ENCODE data around the gene NTSR2.

DNA sequence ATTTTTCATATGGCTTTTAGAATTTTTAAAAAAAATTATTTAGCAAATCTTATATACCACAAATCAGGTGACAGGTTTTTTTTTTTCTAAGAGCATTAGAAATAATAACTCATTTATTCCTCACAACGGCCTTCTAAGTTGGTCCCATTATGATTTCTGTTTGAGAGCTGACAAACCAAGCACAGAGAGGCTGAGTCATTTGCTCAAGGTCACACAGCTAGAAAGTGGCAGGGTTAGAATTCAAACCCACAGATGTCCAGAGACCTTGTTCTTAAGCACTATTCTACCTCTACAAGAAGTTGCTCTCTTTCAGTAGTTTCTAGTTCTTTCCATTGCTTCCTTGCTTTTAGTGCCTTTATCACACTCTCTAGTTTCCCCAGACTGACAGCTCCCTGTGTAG, 47.6 kb upstream of the NTSR2 start:
- TF ChIP-seq, protein P1, sequence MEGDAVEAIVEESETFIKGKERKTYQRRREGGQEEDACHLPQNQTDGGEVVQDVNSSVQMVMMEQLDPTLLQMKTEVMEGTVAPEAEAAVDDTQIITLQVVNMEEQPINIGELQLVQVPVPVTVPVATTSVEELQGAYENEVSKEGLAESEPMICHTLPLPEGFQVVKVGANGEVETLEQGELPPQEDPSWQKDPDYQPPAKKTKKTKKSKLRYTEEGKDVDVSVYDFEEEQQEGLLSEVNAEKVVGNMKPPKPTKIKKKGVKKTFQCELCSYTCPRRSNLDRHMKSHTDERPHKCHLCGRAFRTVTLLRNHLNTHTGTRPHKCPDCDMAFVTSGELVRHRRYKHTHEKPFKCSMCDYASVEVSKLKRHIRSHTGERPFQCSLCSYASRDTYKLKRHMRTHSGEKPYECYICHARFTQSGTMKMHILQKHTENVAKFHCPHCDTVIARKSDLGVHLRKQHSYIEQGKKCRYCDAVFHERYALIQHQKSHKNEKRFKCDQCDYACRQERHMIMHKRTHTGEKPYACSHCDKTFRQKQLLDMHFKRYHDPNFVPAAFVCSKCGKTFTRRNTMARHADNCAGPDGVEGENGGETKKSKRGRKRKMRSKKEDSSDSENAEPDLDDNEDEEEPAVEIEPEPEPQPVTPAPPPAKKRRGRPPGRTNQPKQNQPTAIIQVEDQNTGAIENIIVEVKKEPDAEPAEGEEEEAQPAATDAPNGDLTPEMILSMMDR (conservative IDR thresholded peaks at IDR 0.05; ENCODE audit: low read length), result no peak
- no peak for TF ChIP-seq EZH2phosphoT487 (IDR thresholded peaks at IDR 0.05; ENCODE audit: borderline replicate concordance, low read depth, low read length)

Measured in OCI-LY7 (cell line).